ENCODE results near the gene PTPN23. TPM values are rescaled to one million over a fixed set of nuclear protein-coding genes. Genes with fewer than 3 reads are reported as not detected.
"Not testable (repeated sequence)": the region's sequence is repeated elsewhere in the genome, so short reads cannot be mapped to it uniquely, and the experiment has no call there.

Gene PTPN23
- total and polyA plus RNA-seq, 10 of the 15 experiments (the other 5 are each of a cell fraction or from before 2014, with no cell fraction given) = 0.44 to 28.6 (median 4.4) TPM

GRCh38 chr3:47455806-47456452 lies 75.1 kb downstream of the PTPN23 start (continued):
- TF ChIP-seq NFYA (IDR thresholded peaks at IDR 0.05; ENCODE audit: borderline replicate concordance, low read depth, low read length) = no peak
- TF ChIP-seq SUZ12 (IDR thresholded peaks at IDR 0.05; ENCODE audit: unreplicated experiment) = no peak
- TF ChIP-seq SREBF2 (IDR thresholded peaks at IDR 0.05; ENCODE audit: low read length) = no peak
- TF ChIP-seq SREBF1 (IDR thresholded peaks at IDR 0.05; ENCODE audit: low read length) = no peak
- TF ChIP-seq TCF7 (IDR thresholded peaks at IDR 0.05; ENCODE audit: borderline replicate concordance) = no peak

DNA sequence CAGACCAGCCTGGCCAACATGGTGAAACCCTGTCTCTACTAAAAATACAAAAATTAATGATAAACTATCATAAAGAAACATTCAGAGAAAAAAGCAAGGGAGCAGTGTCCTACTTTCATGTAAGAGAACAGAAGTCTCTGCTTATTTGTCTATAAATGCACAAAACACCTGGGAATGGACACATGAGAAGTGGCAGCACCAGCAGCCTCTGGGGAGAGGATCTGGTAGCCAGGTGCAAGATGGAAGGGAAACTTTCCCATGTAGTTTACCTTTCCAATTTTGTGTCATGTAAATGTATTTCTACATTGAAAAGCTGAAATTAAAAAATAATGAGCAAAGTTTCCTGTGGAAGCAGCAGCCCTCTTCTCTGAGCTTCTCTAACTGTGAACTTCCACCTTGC lies 76.2 kb downstream of the PTPN23 start:
- Histone ChIP-seq H4K20me1 (ENCODE audit: control insufficient read depth, insufficient read depth) (no peaks in the 10 kb centered on the region), H3K27ac (ENCODE audit: control insufficient read depth, insufficient read depth) (no peak overlapping the region)
- TF ChIP-seq JUNB (IDR thresholded peaks at IDR 0.05) = no peak
- TF ChIP-seq RCOR1 (conservative IDR thresholded peaks at IDR 0.05; ENCODE audit: low read depth, low read length) = no peak
- TF ChIP-seq, protein P1, sequence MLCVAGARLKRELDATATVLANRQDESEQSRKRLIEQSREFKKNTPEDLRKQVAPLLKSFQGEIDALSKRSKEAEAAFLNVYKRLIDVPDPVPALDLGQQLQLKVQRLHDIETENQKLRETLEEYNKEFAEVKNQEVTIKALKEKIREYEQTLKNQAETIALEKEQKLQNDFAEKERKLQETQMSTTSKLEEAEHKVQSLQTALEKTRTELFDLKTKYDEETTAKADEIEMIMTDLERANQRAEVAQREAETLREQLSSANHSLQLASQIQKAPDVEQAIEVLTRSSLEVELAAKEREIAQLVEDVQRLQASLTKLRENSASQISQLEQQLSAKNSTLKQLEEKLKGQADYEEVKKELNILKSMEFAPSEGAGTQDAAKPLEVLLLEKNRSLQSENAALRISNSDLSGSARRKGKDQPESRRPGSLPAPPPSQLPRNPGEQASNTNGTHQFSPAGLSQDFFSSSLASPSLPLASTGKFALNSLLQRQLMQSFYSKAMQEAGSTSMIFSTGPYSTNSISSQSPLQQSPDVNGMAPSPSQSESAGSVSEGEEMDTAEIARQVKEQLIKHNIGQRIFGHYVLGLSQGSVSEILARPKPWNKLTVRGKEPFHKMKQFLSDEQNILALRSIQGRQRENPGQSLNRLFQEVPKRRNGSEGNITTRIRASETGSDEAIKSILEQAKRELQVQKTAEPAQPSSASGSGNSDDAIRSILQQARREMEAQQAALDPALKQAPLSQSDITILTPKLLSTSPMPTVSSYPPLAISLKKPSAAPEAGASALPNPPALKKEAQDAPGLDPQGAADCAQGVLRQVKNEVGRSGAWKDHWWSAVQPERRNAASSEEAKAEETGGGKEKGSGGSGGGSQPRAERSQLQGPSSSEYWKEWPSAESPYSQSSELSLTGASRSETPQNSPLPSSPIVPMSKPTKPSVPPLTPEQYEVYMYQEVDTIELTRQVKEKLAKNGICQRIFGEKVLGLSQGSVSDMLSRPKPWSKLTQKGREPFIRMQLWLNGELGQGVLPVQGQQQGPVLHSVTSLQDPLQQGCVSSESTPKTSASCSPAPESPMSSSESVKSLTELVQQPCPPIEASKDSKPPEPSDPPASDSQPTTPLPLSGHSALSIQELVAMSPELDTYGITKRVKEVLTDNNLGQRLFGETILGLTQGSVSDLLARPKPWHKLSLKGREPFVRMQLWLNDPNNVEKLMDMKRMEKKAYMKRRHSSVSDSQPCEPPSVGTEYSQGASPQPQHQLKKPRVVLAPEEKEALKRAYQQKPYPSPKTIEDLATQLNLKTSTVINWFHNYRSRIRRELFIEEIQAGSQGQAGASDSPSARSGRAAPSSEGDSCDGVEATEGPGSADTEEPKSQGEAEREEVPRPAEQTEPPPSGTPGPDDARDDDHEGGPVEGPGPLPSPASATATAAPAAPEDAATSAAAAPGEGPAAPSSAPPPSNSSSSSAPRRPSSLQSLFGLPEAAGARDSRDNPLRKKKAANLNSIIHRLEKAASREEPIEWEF (IDR thresholded peaks at IDR 0.05; ENCODE audit: insufficient replicate concordance, low read depth, low read length) = peak; percentile 22
- TF ChIP-seq MEF2B (IDR thresholded peaks at IDR 0.05; ENCODE audit: partially characterized antibody, poor library complexity, severe bottlenecking) = peak; percentile 93

GRCh38 chr3:47459534-47460085 lies 78.8 kb downstream of the PTPN23 start:
- RAD21 ChIA-PET (ENCODE audit: unreplicated experiment); POLR2A ChIA-PET; H3K4me1 ChIP-seq (ENCODE audit: control insufficient read depth, insufficient read depth, low read length); H3K27me3 ChIP-seq (replicated peaks in 1 of 2; ENCODE audit: control insufficient read depth in 2 of 2, insufficient read depth in 2 of 2, low read length in 1 of 2); DNase-seq (ENCODE audit: low read depth, low spot score); ATAC-seq; H3K4me3 ChIP-seq; intact Hi-C loops (cut with micrococcal nuclease; ENCODE audit: unreplicated experiment); H3K27ac ChIP-seq (ENCODE audit: control insufficient read depth, insufficient read depth); H3K36me3 ChIP-seq (ENCODE audit: control insufficient read depth in 2 of 2, insufficient read depth in 2 of 2, low read length in 1 of 2); H3K9me3 ChIP-seq (replicated peaks; ENCODE audit: control insufficient read depth, insufficient read depth, low read length); H3K9ac ChIP-seq (ENCODE audit: control insufficient read depth, insufficient read depth, low read length); H2AFZ ChIP-seq (ENCODE audit: control insufficient read depth, low read depth, low read length); H4K20me1 ChIP-seq (ENCODE audit: control insufficient read depth, insufficient read depth); in situ Hi-C loops (cut with MboI); H3K4me2 ChIP-seq (ENCODE audit: control insufficient read depth, insufficient read depth); FAIRE-seq; BruUV-seq (replicated peaks): not testable (repeated sequence)
- WGBS (ENCODE audit: insufficient coverage, insufficient replicate concordance, low lambda C conversion rate, missing lambda C conversion rate) = 99% methylated on average over 9 of the region's 9 CpGs
- peaks cover 27% of the 10 kb centered on the region for H3K79me2 ChIP-seq (ENCODE audit: control insufficient read depth, insufficient read depth, low read length)
- SMC1A ChIA-PET (ENCODE audit: uncharacterized antibody, unreplicated experiment) = interaction anchor here (0.6 to 1.1 kb wide), 2 partner anchors 23 to 53 kb away, joined by 3 read pairs; no protein-coding TSS in a partner anchor
- CTCF ChIA-PET = interaction anchor here (1.0 kb wide), 1 partner anchor 16 kb away, joined by 3 read pairs; the partner anchor contains the start of gene SCAP

More for the DNA sequence above, 76.2 kb downstream of the PTPN23 start:
- Histone ChIP-seq H3K4me2 (ENCODE audit: control insufficient read depth, insufficient read depth) (no peak overlapping the region), H3K4me1 (ENCODE audit: control insufficient read depth, insufficient read depth, low read length) (no peaks in the 10 kb centered on the region), H3K79me2 (ENCODE audit: control insufficient read depth, insufficient read depth, low read length) (peaks cover 22% of the 10 kb centered on the region), H3K36me3 (ENCODE audit: control insufficient read depth in 2 of 2, insufficient read depth in 2 of 2, low read length in 1 of 2) (no peaks in the 10 kb centered on the region; a peak in 1 of 4 replicates), H3K27me3 (replicated peaks in 1 of 2; ENCODE audit: control insufficient read depth in 2 of 2, insufficient read depth in 2 of 2, low read length in 1 of 2) (no peaks in the 10 kb centered on the region), H3K9ac (ENCODE audit: control insufficient read depth, insufficient read depth, low read length) (no peak overlapping the region), H3K9me3 (replicated peaks; ENCODE audit: control insufficient read depth, insufficient read depth, low read length) (peaks cover 2% of the 10 kb centered on the region; the same call in 2 of the 3 replicates), H2AFZ (ENCODE audit: control insufficient read depth, low read depth, low read length) (no peak overlapping the region), H3K4me3 (no peak overlapping the region)
- CTCF ChIA-PET = interaction anchor here (0.7 to 0.9 kb wide), 3 partner anchors 9 to 935 kb away, joined by 3 to 5 read pairs (median 4); no protein-coding TSS in a partner anchor
- DNase-seq (ENCODE audit: low read depth, low spot score) (no peak), ATAC-seq (no peak), FAIRE-seq (no peak)
- RAD21 ChIA-PET (ENCODE audit: unreplicated experiment) = interaction anchor here (1.0 kb wide), 1 partner anchor 9 kb away, joined by 4 read pairs; no protein-coding TSS in a partner anchor
- in situ Hi-C loops (cut with MboI) (no loop called here), intact Hi-C loops (cut with micrococcal nuclease; ENCODE audit: unreplicated experiment) (no loop called here)
- SMC1A ChIA-PET (ENCODE audit: uncharacterized antibody, unreplicated experiment) = interaction anchor here (1.5 kb wide), 1 partner anchor 15 kb away, joined by 4 read pairs; no protein-coding TSS in a partner anchor
- no TSS peak for BruUV-seq (replicated peaks)
- POLR2A ChIA-PET = interaction anchor here (1.2 kb wide), 1 partner anchor 9 kb away, joined by 4 read pairs; no protein-coding TSS in a partner anchor
